H9 (cell line): ENCODE measurements around the gene MBD5. TPM values are rescaled to one million over a fixed set of nuclear protein-coding genes. Genes with fewer than 3 reads are reported as not detected.

Experiments
- DNase-seq: peaks from one replicate; pipeline ENCODE4 v3.0.0-alpha.2; 2017
- H2AFZ ChIP-seq: one replicate; pipeline ENCODE4 v1.6.1; 2013; ENCODE audit warnings: mild to moderate bottlenecking, low read length, control low read depth, moderate library complexity
- H2AK5ac ChIP-seq: 2 replicates; pipeline ENCODE4 v1.6.1; 2013; ENCODE audit warnings: low read length, control low read depth, mixed read lengths; ENCODE audit not compliant: insufficient read length
- H2BK120ac ChIP-seq: one replicate; pipeline ENCODE4 v1.6.1; 2013; ENCODE audit warnings: low read depth, mild to moderate bottlenecking, low read length, control low read depth, inconsistent platforms; ENCODE audit not compliant: poor library complexity, severe bottlenecking
- H2BK12ac ChIP-seq: 2 replicates; pipeline ENCODE4 v1.6.1; 2013; ENCODE audit warnings: low read length, control low read depth, mixed read lengths, low read depth; ENCODE audit not compliant: insufficient read length
- H2BK15ac ChIP-seq: 2 replicates; pipeline ENCODE4 v1.6.1; 2013; ENCODE audit warnings: low read depth, low read length, control low read depth
- H2BK20ac ChIP-seq: one replicate; pipeline ENCODE4 v1.6.1; 2013; ENCODE audit warnings: low read depth, mild to moderate bottlenecking, low read length, control low read depth, inconsistent platforms; ENCODE audit not compliant: poor library complexity, severe bottlenecking
- H2BK5ac ChIP-seq: 2 replicates; pipeline ENCODE4 v1.6.1; 2013; ENCODE audit warnings: low read length, control low read depth, mixed read lengths; ENCODE audit not compliant: insufficient read length
- H3K14ac ChIP-seq: 2 replicates; pipeline ENCODE4 v1.6.1; 2013; ENCODE audit warnings: low read length, control low read depth; ENCODE audit not compliant: insufficient read depth
- H3K18ac ChIP-seq: 2 replicates; pipeline ENCODE4 v1.6.1; 2013; ENCODE audit warnings: low read depth, mild to moderate bottlenecking, mixed read lengths, low read length, control low read depth; ENCODE audit not compliant: insufficient read length
- H3K23ac ChIP-seq: 2 replicates; pipeline ENCODE4 v1.6.1; 2013; ENCODE audit warnings: low read length, control low read depth, mixed read lengths, low read depth; ENCODE audit not compliant: insufficient read length
- H3K23me2 ChIP-seq: 2 replicates; pipeline ENCODE4 v1.6.1; 2013; ENCODE audit warnings: low read depth, mild to moderate bottlenecking, mixed read lengths, low read length, control low read depth; ENCODE audit not compliant: insufficient read length, poor library complexity, severe bottlenecking
- H3K27ac ChIP-seq: 2 replicates; pipeline ENCODE4 v1.5.1; 2013; ENCODE audit warnings: low read length, control low read depth, mixed read lengths, low read depth; ENCODE audit not compliant: insufficient read length
- H3K27me3 ChIP-seq: 2 replicates; pipeline ENCODE4 v1.6.1; 2013; ENCODE audit warnings: low read length, control low read depth, inconsistent platforms; ENCODE audit not compliant: insufficient read depth
- H3K4ac ChIP-seq: 2 replicates; pipeline ENCODE4 v1.6.1; 2013; ENCODE audit warnings: low read depth, mild to moderate bottlenecking, control low read depth, inconsistent platforms, low read length, moderate library complexity
- H3K4me1 ChIP-seq: 2 replicates; pipeline ENCODE4 v1.6.1; 2013; ENCODE audit warnings: low read length, control low read depth, inconsistent platforms; ENCODE audit not compliant: insufficient read depth
- H3K4me2 ChIP-seq: 2 replicates; pipeline ENCODE4 v1.6.1; 2013; ENCODE audit warnings: low read length, control low read depth, mixed read lengths; ENCODE audit not compliant: insufficient read length, insufficient read depth
- H3K56ac ChIP-seq: 2 replicates; pipeline ENCODE4 v1.6.1; 2013; ENCODE audit warnings: low read depth, mild to moderate bottlenecking, mixed read lengths, low read length, control low read depth; ENCODE audit not compliant: insufficient read length
- H3K79me1 ChIP-seq: 2 replicates; pipeline ENCODE4 v1.6.1; 2013; ENCODE audit warnings: low read depth, mild to moderate bottlenecking, moderate library complexity, low read length, control low read depth, inconsistent platforms; ENCODE audit not compliant: insufficient read depth, poor library complexity, severe bottlenecking
- H3K79me2 ChIP-seq: 2 replicates; pipeline ENCODE4 v1.6.1; 2013; ENCODE audit warnings: low read length, control low read depth, inconsistent platforms; ENCODE audit not compliant: insufficient read depth
- H3K9ac ChIP-seq: 2 replicates; pipeline ENCODE4 v1.6.1; 2013; ENCODE audit warnings: low read length, control low read depth, mixed read lengths; ENCODE audit not compliant: insufficient read length; ENCODE audit errors: extremely low read depth
- H3K9me3 ChIP-seq: one replicate; pipeline ENCODE4 v1.6.1; 2013; ENCODE audit warnings: low read depth, low read length, inconsistent platforms; ENCODE audit not compliant: control insufficient read depth
- H3T11ph ChIP-seq: one replicate; pipeline ENCODE4 v1.6.1; 2013; ENCODE audit warnings: mild to moderate bottlenecking, low read length, control low read depth, inconsistent platforms
- H4K20me1 ChIP-seq: one replicate; pipeline ENCODE4 v1.6.1; 2013; ENCODE audit not compliant: control insufficient read depth, insufficient read length, insufficient read depth
- H4K5ac ChIP-seq: 2 replicates; pipeline ENCODE4 v1.6.1; 2013; ENCODE audit warnings: low read depth, mild to moderate bottlenecking, mixed read lengths, low read length, control low read depth; ENCODE audit not compliant: insufficient read length
- H4K8ac ChIP-seq: replicated peaks from 2 replicates; pipeline ENCODE4 v1.6.1; 2013; ENCODE audit warnings: low read length, control low read depth, mixed read lengths, low read depth; ENCODE audit not compliant: insufficient read length
- H4K91ac ChIP-seq: 2 replicates; pipeline ENCODE4 v1.6.1; 2013; ENCODE audit warnings: low read depth, mild to moderate bottlenecking, moderate library complexity, mixed read lengths, low read length, control low read depth; ENCODE audit not compliant: insufficient read length
- H3K27ac Mint-ChIP-seq, 3 experiments: 2 replicates in 2 of 3; 3 replicates in 1 of 3; pipeline ENCODE4 v1.8.0; 2020 to 2021; ENCODE audit warnings: mixed read lengths in 3 of 3, mild to moderate bottlenecking in 1 of 3, moderate library complexity in 1 of 3
- H3K27me3 Mint-ChIP-seq: 2 replicates; pipeline ENCODE4 v1.8.0; 2021; ENCODE audit warnings: low read depth, mild to moderate bottlenecking, moderate library complexity, mixed read lengths
- H3K36me3 Mint-ChIP-seq, 3 experiments: 2 replicates in 2 of 3; 3 replicates in 1 of 3; pipeline ENCODE4 v1.8.0; 2020 to 2021; ENCODE audit warnings: low read depth in 3 of 3, mixed read lengths in 3 of 3; ENCODE audit not compliant: insufficient read depth in 1 of 3
- H3K4me1 Mint-ChIP-seq, 2 experiments: 2 replicates each; pipeline ENCODE4 v1.8.0; 2020; ENCODE audit warnings: mixed read lengths in 2 of 2
- H3K4me3 Mint-ChIP-seq, 2 experiments: 2 replicates in 1 of 2; 3 replicates in 1 of 2; pipeline ENCODE4 v1.8.0; 2020 to 2021; ENCODE audit warnings: mild to moderate bottlenecking in 2 of 2, mixed read lengths in 2 of 2, moderate library complexity in 1 of 2
- H3K9me3 Mint-ChIP-seq, 2 experiments: 2 replicates in 1 of 2; 3 replicates in 1 of 2; pipeline ENCODE4 v1.8.0; 2020; ENCODE audit warnings: mild to moderate bottlenecking in 2 of 2, mixed read lengths in 2 of 2, moderate library complexity in 1 of 2
- WGBS: extraction: QIAGEN DNeasy Blood & Tissue Kit; methylation state at CpG from one replicate; pipeline ENCODE4 v1.1.7; 2013; ENCODE audit warnings: missing lambda C conversion rate, low lambda C conversion rate, mixed read lengths; ENCODE audit not compliant: insufficient read length; ENCODE audit errors: extremely low coverage; 5-methylcytosine and 5-hydroxymethylcytosine counted together
- total RNA-seq: library from RNA; stranded (reverse); gene quantifications from 2 replicates; pipeline ENCODE4 v1.2.1, GENCODE V29; 2021
- TF ChIP-seq, protein P1 (sequence below): fragments of 200-600 bp; sonication (generic); conservative IDR thresholded peaks from 3 replicates; pipeline ENCODE4 v1.8.0; 2021; ENCODE audit warnings: antibody characterized with exemption, mild to moderate bottlenecking

MBD5 gene
- total RNA-seq, 1 experiment from 2014 or later = 23.1 TPM

DNA sequence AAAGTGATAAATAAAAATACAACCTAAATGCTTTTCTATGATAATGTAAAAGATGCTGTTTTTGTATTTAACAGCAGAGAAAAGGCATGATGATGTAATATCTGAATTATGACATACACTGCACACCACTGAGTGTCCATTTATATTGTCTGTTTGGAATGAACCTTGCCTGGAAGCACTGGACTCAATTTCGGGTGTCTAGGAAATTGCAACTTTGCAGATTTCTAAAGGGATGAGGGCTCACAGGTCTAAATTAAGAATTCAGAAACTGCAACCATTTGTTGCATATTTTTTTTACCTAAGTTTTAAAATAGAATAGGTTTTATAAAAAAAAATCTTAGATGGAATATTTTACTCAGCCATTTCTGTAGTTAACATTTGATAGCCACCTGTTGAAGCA is 492.5 kb downstream of the MBD5 start:
- no peak overlapping the region for H3K18ac ChIP-seq
- WGBS = no CpG with 5 or more reads among the region's 1 CpG

More for the DNA sequence above, 492.5 kb downstream of the MBD5 start:
- no peak for DNase-seq
- H2AFZ ChIP-seq = no peak overlapping the region
- no peak overlapping the region for H2BK5ac ChIP-seq
- no peak overlapping the region for H2BK12ac ChIP-seq
- H3K4ac ChIP-seq = no peak overlapping the region
- H3K9ac ChIP-seq = no peak overlapping the region
- H3T11ph ChIP-seq = no peak overlapping the region
- no peak overlapping the region for H3K27ac ChIP-seq
- Mint-ChIP-seq H3K27me3 (no peaks in the 10 kb centered on the region), H3K27ac (no peak overlapping the region), H3K9me3 (no peaks in the 10 kb centered on the region), H3K4me1 (peaks cover 17 to 21% of the 10 kb centered on the region in 2 experiments), H3K4me3 (no peak overlapping the region), H3K36me3 (no peaks in the 10 kb centered on the region)
- peaks cover 3% of the 10 kb centered on the region; the same call in 1 of the 2 replicates for H3K4me1 ChIP-seq
- H4K8ac ChIP-seq = no peak overlapping the region
- TF ChIP-seq, protein P1, sequence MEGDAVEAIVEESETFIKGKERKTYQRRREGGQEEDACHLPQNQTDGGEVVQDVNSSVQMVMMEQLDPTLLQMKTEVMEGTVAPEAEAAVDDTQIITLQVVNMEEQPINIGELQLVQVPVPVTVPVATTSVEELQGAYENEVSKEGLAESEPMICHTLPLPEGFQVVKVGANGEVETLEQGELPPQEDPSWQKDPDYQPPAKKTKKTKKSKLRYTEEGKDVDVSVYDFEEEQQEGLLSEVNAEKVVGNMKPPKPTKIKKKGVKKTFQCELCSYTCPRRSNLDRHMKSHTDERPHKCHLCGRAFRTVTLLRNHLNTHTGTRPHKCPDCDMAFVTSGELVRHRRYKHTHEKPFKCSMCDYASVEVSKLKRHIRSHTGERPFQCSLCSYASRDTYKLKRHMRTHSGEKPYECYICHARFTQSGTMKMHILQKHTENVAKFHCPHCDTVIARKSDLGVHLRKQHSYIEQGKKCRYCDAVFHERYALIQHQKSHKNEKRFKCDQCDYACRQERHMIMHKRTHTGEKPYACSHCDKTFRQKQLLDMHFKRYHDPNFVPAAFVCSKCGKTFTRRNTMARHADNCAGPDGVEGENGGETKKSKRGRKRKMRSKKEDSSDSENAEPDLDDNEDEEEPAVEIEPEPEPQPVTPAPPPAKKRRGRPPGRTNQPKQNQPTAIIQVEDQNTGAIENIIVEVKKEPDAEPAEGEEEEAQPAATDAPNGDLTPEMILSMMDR = no peak
- no peak overlapping the region for H2AK5ac ChIP-seq
- no peak overlapping the region for H3K23ac ChIP-seq
- H3K27me3 ChIP-seq = no peaks in the 10 kb centered on the region
- H3K79me2 ChIP-seq = no peaks in the 10 kb centered on the region
- no peak overlapping the region for H3K4me2 ChIP-seq
- no peaks in the 10 kb centered on the region for H3K9me3 ChIP-seq
- H3K56ac ChIP-seq = no peak overlapping the region
- no peaks in the 10 kb centered on the region for H4K20me1 ChIP-seq
- H2BK15ac ChIP-seq = no peak overlapping the region
- H2BK120ac ChIP-seq = no peak overlapping the region
- no peak overlapping the region for H3K14ac ChIP-seq
- H3K23me2 ChIP-seq = no peaks in the 10 kb centered on the region
- no peak overlapping the region for H4K91ac ChIP-seq
- no peak overlapping the region for H2BK20ac ChIP-seq
- no peak overlapping the region for H4K5ac ChIP-seq
- no peaks in the 10 kb centered on the region for H3K79me1 ChIP-seq
